ENCODE data around the gene ZNF423.

GRCh38 chr16:49623501-49624266 is 232.2 kb downstream of the ZNF423 start:
- no peak for TF ChIP-seq CTCF (IDR thresholded peaks at IDR 0.05; ENCODE audit: low read length)
- TF ChIP-seq EZH2 (IDR thresholded peaks at IDR 0.05; ENCODE audit: borderline replicate concordance, low read length) = no peak
